ENCODE measurements around the gene TMEM132C.

The TMEM132C gene

GRCh38 chr12:128288357-128288756 is 21.4 kb downstream of the TMEM132C start:
- no peak for FAIRE-seq
- no peak for DNase-seq (ENCODE audit: low spot score)

DNA sequence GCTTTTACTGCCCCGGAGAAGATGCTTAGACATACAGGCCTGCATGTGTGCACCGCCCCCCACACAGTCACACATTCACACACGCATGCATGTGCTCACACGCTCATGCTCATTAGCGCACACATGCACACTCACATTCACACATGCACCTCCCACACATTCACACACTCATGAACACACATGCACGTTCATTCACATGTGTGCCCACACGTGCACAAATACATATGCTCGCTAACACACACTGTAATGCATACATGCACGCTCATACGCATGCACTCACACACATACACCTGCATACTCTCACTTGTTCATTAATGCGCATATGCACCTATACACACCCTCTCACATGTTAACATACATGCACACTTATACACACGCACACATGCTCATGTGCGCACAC is 21.9 kb downstream of the TMEM132C start:
- FAIRE-seq = peak; percentile 80

DNA sequence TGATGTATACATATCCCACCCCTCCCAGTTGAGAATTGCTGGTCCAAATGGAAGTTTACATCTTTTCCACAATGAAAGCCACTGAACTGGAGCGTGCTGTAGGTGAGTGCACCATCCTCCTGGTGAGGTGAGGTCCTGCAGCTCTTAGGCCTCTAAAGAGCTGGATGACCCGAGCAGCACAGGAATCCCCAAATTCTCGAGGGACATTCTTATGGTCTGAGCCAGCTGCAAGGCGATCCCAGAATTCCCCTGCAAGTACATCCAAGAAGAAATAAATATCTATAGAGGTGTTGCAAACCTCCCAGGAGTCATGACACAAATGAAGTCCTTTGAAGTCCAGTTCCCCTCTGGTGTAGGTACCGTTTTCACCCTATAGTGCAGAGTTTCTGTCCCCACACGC is 24.0 kb downstream of the TMEM132C start:
- FAIRE-seq = no peak
- DNase-seq (ENCODE audit: low spot score) = no peak

More for the DNA sequence above, 21.9 kb downstream of the TMEM132C start:
- DNase-seq (ENCODE audit: low spot score) = no peak

GRCh38 chr12:128298091-128298748 is 31.2 kb downstream of the TMEM132C start:
- FAIRE-seq (no peak), DNase-seq (ENCODE audit: low spot score) (no peak)

GRCh38 chr12:128305336-128305892 is 38.4 kb downstream of the TMEM132C start:
- FAIRE-seq = no peak
- DNase-seq (ENCODE audit: low spot score) = no peak

DNA sequence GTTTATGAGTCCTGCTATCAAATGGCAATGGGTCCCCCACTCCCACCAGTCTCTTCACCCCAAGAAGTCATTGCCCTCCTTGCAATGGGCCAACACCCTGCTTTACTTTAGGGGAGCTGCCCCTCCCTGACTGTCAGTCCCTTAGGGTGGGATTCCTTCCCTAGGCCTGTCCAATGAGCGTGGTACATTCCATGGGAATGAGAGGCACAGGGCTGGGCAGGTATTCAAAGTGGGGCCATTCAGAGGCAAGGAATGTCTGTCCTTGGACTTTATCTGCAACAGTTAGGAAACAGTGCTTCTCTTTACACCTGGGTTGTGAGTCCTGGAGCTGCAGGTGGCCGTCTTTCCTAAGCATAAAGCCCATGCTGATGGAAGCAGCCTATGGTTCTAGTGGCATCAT is 40.8 kb downstream of the TMEM132C start:
- DNase-seq (ENCODE audit: low spot score) (no peak), FAIRE-seq (no peak)

- no peak for DNase-seq (ENCODE audit: low spot score)
- no peak for FAIRE-seq
Observed at GRCh38 chr12:128312661-128313060, 45.7 kb downstream of the TMEM132C start.

GRCh38 chr12:128313931-128314330 is 47.0 kb downstream of the TMEM132C start:
- FAIRE-seq (no peak), DNase-seq (ENCODE audit: low spot score) (no peak)

GRCh38 chr12:128314611-128315010 is 47.6 kb downstream of the TMEM132C start:
- FAIRE-seq (no peak), DNase-seq (ENCODE audit: low spot score) (no peak)

GRCh38 chr12:128316078-128316477 is 49.1 kb downstream of the TMEM132C start:
- DNase-seq (ENCODE audit: low spot score) (no peak), FAIRE-seq (no peak)

DNA sequence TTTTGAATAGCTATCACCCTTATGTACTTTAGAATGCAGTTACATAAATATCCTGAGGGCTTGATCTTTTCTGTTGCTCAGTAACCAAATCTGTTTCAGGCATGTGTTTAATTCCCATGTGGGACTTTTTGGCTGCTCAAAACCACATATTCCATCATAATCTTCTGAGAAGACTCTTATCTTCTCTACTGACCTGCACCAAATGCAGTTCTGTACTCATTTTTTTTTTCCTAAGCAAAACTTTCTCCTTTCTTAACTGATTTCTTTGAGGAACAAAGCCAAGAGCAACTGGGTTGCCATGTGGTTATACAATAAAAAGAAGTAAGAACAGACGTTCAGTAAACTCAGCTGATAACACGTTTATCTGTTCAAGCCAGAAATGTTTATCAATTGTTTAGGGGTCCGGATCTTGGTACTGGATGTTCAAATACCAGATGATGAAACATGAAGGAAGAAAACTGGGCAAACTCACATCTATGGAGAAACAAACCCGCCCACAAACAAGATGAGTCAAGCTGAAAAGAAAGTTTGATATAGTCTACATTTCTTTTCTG is 50.1 kb downstream of the TMEM132C start:
- FAIRE-seq (no peak), DNase-seq (ENCODE audit: low spot score) (no peak)

DNA sequence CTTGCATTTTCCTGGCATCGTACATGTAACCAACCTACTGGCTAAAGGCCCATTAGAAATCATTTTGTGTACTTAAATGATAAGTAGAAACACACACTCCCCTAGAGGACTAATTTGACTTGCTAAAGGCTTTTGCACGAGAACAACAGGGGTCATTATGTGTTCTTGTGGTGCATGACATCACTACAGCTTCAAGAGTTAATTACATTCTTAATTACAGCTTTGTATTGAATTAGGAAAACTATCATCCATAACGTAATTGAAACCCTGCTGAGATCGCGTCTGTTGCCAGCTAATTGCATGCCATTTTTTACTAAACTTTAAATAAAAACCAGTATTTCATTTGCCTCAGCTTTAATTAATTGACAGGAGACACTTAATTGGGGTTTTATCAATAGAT is 51.4 kb downstream of the TMEM132C start:
- DNase-seq (ENCODE audit: low spot score) = no peak
- no peak for FAIRE-seq

DNA sequence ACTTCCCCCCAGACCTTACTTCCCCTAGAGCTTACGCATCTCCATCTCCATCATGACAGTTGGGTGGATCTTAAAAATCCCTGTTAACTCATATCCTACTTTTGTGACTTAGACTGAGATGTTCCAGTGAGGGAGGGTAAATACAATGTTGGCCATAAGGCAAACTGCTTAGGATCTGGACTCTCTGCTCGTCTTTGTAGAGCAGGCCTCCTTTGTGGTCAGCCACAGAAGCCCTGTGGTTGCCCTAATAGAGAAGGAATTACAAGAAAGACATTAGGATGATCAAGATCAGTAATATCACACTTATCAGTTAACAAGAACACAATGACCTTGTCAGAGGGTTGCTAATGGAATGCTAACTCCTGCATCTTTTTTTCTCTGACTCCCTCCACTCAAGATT is 52.0 kb downstream of the TMEM132C start:
- FAIRE-seq (no peak), DNase-seq (ENCODE audit: low spot score) (no peak)

- no peak for DNase-seq (ENCODE audit: low spot score)
Observed at GRCh38 chr12:128322341-128322740, 55.4 kb downstream of the TMEM132C start.

DNA sequence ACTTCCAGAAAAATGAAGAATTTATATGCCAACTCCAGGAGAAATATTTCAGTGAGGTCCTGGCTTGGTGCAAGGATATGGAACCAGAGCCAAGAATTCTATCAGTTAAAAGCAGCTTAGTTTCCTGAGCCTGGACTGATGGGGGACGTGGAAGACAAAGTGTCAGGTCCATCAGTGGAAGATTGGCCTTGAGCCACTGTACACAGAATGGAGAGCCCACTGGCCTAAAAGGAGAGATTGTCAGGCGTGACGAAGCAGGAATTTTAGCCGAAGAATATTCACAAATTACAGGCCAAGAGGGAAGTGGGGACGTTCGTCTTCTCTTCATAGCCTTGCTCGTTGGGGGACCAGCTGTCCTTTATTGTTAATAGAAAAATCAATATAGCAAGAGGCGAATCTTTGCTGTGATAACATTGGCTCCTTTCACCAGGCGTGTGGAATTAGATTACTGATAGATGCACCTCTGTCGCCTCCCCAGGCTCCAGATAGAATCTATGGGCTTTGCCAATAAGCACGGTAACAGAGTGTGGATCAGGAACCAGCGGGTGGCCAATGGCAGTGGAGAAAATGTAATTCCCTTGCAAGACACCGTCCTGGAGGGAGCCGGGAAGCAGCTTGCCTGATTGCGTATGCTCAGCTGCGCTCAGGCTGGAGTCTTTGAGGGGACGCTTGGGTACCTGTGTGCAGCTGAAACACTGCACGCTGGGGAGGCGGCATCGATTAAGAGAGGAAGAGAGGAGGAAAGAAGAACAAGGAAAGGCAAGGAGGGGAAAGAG is 56.4 kb downstream of the TMEM132C start:
- DNase-seq (ENCODE audit: low spot score) = no peak
- no peak for FAIRE-seq

More at GRCh38 chr12:128322341-128322740, 55.4 kb downstream of the TMEM132C start:
- FAIRE-seq = no peak

GRCh38 chr12:128325646-128326045 is 58.7 kb downstream of the TMEM132C start:
- FAIRE-seq = no peak
- no peak for DNase-seq (ENCODE audit: low spot score)

DNA sequence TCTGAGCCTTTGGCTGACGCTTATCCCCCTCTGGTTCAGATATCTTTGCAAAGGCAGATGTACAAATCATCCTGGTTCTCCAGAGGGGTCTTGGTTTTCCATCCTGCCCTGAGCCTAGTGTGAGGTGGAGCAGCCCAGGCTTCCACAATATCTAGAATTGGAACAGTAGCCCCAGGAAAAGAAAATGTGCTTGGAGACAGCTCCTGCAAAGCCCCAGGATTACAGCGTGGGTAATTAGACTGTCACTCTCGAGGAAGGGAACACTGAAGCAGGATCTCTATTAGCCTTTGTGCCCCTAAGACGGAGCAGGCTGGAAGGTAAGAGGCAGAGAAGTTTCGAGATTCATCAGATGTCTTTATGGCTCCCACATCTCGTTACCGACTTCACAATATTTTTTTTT is 59.4 kb downstream of the TMEM132C start:
- FAIRE-seq (no peak), DNase-seq (ENCODE audit: low spot score) (no peak)

GRCh38 chr12:128328961-128329360 is 62.0 kb downstream of the TMEM132C start:
- DNase-seq (ENCODE audit: low spot score) (no peak), FAIRE-seq (no peak)

GRCh38 chr12:128336204-128337070 is 69.5 kb downstream of the TMEM132C start:
- no peak for FAIRE-seq
- no peak for DNase-seq (ENCODE audit: low spot score)

DNA sequence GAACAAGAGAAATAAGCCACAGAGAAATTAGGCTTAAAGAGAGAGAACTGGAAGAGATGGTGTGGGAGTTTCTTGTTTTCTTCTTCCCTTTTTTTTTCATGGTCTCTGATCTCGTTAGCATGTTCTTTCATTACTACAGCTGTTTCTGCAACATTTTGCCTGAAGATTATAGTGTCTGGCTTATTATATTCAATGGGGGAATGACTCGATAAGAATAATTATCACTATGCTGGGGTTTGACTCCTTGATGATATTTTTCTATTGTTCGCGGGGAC is 70.0 kb downstream of the TMEM132C start:
- no peak for DNase-seq (ENCODE audit: low spot score)
- no peak for FAIRE-seq

GRCh38 chr12:128337431-128338170 is 70.6 kb downstream of the TMEM132C start:
- FAIRE-seq (no peak), DNase-seq (ENCODE audit: low spot score) (no peak)
